GM21825 (cell line): ENCODE measurements around the gene SPRY2.

Experiments used
- ATAC-seq: cut with Tn5 transposase; IDR thresholded peaks from one replicate; pipeline ENCODE4 v1.9.1; 2021; ENCODE audit warnings: mild to moderate bottlenecking, moderate library complexity; ENCODE audit not compliant: unreplicated experiment

Gene SPRY2

GRCh38 chr13:80314711-80315653 is 25.9 kb downstream of the SPRY2 start:
- ATAC-seq, result no peak

GRCh38 chr13:80313668-80314256 is 27.2 kb downstream of the SPRY2 start:
- ATAC-seq, result no peak

GRCh38 chr13:80312967-80313366 is 28.0 kb downstream of the SPRY2 start:
- ATAC-seq, result no peak

- ATAC-seq, result no peak
Measured at GRCh38 chr13:80312012-80312704, 28.8 kb downstream of the SPRY2 start.

- no peak for ATAC-seq
Measured at GRCh38 chr13:80309926-80310325, 31.0 kb downstream of the SPRY2 start.

GRCh38 chr13:80307401-80307987 is 33.4 kb downstream of the SPRY2 start:
- no peak for ATAC-seq

DNA sequence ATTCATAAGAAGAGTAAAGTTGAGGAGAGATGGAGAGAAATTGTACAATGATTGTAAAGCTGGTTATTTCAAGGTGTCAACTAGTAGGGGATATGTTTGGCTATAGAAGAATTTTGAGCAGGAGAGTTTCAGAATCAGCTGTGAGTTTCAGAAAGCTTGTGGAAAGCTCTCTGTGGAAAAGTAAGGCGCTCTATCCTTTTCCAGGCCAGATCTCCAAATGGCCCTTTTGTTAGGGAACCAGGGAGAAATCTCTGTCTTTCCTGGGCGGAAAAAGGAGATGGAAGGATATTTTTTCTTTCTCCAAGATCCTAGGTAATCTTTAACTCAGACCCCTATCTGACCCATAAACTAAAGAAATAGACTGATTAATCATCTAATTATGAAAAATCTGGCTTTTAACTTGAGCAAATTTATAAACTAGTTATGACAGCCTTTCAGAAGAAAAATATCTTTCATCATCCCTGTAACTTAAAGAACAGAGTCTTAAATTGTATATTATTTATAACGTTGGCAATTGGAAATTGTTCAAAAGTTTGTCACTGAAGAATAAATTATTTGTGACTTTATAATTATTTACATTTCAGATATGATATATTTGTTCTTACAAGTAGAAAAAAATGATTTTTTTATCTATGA is 34.5 kb downstream of the SPRY2 start:
- no peak for ATAC-seq

GRCh38 chr13:80305737-80306136 is 35.2 kb downstream of the SPRY2 start:
- no peak for ATAC-seq

DNA sequence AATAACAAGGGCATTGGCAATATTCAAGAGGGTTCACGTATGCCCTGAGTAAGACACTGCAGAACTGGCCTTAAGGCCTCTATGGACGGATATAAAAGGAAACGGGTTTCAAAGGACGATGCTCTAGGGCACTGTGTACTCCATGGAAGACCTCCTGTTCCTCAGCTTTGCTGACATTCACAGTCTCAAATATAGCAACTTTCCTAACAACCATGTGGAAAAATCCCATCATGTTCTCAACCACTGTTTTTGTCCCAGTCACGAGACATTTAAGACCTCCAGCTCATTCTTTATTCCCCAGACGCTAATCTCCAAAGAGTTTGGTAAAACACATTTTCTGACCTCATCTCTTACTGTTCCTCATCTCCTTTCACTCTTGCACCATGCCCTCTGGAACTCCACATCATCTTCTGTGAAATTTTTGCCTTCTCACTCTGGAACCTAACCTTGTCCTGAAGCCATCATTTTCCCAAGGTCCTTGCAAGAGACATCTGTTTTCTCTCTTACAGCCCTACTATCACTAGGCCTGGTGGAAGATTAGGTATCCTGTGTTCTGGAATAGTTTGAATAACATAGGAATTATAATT is 37.6 kb downstream of the SPRY2 start:
- no peak for ATAC-seq

- ATAC-seq, result no peak
Measured at GRCh38 chr13:80299046-80299445, 41.9 kb downstream of the SPRY2 start.

DNA sequence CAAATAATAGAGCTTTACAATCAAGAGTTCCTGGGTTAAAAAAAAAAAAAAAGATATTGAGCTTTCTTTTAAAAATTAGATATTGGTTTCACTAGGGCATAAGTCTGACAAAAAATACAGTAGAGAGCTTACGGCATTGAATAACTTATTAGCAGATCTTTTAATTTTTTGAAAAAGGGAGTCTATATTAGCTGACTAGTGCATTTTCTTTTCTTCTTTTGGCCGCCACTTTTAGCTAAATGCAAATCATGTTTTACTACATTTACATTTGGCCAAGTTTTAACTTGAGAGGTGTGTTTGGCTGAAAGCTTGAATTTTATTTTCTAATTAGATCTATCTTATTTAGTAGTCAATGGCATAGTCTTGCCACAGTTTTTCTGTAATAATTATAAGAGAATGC is 43.4 kb downstream of the SPRY2 start:
- no peak for ATAC-seq

DNA sequence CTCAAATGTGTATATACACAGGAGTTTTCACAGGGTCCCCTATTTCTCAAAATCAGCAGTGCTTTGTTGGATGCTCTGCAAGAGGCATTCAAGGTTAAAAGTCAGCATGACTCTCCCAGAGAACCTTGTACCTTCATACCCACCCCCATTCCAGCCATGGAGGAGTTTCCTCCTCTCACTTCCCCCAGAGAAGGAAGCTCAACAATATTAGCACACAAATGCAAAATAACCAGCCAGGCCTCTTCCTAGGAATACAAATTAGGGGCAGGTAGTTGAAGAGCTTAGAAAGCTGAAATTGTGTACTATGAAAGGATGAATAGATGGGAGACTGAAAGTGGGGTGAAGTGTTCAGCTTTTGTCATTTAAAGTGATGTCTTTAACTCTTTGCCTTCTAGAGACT is 43.8 kb downstream of the SPRY2 start:
- no peak for ATAC-seq

GRCh38 chr13:80296638-80297037 is 44.3 kb downstream of the SPRY2 start:
- no peak for ATAC-seq

DNA sequence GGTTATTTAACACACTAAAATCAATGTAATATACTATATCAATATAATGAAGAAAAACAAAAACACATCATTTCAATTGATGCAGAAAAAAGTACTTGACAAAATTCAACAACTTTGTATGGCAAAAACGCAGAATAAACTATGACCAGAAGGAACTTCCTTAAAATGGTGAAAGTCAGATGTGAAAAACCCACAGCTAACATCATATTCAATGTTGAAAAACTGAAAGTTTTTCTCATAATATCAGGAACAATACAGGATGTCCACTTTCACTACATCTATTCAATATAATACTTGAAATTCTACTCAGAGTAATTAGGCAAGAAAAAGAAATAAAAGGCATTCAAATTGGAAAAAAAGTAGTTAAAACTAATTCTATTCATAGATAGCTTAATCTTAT is 50.3 kb downstream of the SPRY2 start:
- ATAC-seq, result no peak
